Stimulated activated CD8-positive, alpha-beta memory T cell treated with anti-CD3 and anti-CD28 coated beads, Interleukin-15, amount 100 ng/mL, for 48 hours (primary cell): ENCODE data around the gene PLEKHG7.
"Not testable (repeated sequence)": the region's sequence is repeated elsewhere in the genome, so short reads cannot be mapped to it uniquely, and the experiment has no call there.

Experiments used
- DNase-seq, 2 donors: peaks; one replicate each; pipeline ENCODE4 v3.0.0-alpha.2; 2020; ENCODE audit warnings: low read depth in 2 of 2

The PLEKHG7 gene

GRCh38 chr12:92745856-92746550 lies 43.2 kb downstream of the PLEKHG7 start:
- no peak for DNase-seq

DNA sequence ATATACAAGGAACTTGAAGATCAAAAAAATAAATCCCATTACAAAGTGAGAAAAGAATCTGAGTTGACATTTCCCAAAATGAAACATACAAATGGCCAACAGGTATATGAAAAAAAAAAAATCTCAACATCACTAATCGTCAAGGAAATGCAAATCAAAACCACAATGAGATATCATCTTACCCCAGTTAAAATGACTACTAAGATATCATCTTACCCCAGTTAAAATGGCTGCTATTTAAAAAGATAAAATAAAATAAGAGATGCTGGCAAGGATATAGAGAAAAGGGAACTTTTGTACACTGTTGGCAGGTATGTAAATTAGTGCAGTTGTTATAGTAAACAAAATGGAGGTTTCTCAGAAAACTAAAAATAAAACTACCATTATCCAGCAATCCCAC lies 44.4 kb downstream of the PLEKHG7 start:
- no peak for DNase-seq

- not testable (repeated sequence) for DNase-seq
Observed at GRCh38 chr12:92749691-92750090, 46.9 kb downstream of the PLEKHG7 start.

DNA sequence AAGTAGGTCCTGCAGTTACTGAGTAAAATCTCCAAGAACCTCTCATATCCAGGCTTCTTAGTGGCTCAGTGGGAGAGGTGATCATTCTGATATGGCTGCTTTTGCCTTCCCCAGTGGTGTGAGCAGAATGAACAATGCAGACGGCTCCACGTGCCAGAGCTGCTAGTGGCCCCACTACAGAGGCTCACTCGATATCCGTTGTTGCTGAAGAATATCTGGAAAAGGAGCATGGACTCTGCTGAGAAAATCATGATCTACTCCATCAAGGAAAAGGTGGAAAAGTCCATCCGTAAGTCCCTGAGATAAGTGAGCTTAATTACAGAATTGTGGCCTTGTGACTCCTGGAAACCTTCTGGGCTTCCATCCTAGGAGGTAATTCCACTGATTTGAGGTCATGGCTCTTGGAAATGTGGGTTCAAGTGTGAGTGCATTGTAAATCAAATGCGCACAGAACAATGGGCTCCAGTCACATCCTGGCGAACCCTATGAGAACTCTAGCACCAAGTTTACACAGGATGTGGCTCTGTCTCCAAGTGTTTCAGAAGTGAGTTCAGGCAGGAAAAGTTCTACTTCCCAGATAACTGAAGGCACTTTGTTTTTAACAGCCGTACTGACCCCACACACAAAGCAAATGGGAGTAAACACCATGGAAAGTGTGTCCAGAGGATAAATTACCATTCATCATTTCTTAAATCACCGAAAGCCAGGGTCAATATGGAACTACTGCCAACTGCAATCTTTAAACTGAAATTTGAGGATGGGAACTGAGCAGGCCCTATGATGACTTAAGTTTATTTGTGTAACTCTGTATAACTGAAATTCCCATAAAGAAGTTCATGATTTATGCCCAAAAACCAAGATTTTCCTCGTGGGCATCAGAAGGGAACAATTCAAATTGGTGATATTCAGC lies 51.4 kb downstream of the PLEKHG7 start:
- no peak for DNase-seq

- DNase-seq = no peak
Observed at GRCh38 chr12:92756898-92757596, 54.3 kb downstream of the PLEKHG7 start.

- DNase-seq = no peak
Observed at GRCh38 chr12:92757597-92758121, 54.9 kb downstream of the PLEKHG7 start.

GRCh38 chr12:92759634-92760268 lies 57.0 kb downstream of the PLEKHG7 start:
- no peak for DNase-seq

DNA sequence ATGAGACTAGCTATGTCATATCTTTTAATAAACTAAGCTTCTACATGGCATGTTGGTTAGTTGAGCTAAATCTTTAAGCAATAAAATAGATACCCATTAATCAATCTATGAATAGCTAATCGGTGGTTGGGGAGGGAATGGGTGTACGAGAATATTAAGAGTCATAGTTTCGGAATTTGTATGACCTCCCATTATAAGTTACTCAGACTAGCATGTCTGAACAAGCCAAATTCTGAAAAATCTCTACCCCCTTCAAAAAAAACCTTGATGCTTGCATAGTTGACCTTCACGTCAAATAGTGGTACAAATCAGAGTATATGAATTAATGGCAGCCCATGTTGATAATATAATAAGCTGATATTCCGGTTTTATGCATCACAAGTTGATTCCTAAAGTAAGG lies 60.0 kb downstream of the PLEKHG7 start:
- no peak for DNase-seq

GRCh38 chr12:92764831-92765230 lies 62.0 kb downstream of the PLEKHG7 start:
- no peak for DNase-seq

DNA sequence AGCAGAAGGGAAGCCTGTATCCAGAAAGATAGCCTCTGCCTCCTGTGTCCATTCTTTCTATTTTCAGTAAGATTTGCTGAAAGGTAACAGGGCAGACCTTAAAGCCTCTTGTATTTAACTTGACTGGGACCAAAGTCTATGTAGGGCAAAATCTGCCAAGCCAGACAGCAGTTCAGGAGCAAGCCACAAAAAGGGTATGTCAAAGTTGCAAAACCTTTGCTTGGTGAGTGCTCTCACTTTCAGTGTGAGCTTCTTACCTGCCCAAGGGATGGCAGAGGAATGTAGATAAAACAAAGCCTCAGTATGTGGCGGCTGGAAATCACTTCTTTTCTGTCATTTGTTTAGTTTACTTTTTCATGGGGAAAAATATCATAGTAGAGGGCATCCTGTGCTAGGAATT lies 63.1 kb downstream of the PLEKHG7 start:
- no peak for DNase-seq

DNA sequence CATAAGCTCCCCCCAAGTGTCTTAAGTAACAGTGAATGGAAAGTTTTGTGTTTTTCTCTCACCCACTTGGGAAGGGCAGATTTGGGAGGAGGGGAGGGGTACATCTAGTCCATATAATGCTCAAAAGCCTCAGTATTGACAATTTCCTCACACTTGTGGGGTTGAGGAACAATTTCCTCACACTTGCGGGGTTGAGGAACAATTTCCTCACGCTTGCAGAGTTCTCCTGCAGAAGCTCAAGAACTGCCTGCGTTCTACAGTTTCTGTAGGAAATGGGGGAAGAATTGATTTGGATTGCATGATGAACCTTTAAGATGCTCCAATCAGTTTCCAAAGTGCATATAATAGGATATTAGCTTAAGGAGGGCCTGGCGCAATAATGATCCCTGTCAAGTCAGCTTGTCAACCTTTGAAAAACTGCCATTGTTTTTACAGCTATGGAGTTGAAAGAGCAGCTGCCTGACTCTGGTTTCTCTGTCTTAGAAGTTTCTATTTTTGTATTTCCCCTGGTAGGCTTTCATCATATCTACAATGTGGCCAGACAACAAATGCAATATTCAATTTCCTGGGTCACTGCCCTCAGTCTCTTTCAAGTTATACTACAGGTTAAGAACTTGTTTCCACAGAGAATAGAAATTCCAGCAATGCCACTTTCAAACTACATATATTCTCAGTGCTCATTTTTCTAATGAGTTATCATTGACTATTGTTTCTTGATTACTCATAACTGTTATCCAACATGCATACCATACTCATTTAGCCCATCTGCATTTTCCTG lies 66.5 kb downstream of the PLEKHG7 start:
- no peak for DNase-seq

DNA sequence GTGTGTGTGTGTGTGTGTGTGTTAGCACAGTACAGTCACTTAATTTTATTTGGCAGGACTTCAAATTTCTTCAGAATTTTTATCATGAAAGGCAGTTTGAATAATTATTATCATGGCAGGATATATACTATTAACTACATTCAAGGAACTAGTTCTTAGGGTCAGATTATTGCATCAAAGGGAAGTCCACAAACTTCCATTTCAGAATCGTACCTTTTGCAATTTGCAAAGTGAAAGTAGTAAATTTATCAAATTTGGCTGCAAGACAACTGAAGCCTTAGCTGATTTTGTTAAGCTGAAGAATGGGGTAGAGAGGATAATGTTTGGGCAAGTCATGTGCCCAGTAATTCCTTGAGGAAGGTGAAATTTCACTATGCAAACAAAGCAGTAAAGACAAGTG lies 68.2 kb downstream of the PLEKHG7 start:
- DNase-seq = no peak

DNA sequence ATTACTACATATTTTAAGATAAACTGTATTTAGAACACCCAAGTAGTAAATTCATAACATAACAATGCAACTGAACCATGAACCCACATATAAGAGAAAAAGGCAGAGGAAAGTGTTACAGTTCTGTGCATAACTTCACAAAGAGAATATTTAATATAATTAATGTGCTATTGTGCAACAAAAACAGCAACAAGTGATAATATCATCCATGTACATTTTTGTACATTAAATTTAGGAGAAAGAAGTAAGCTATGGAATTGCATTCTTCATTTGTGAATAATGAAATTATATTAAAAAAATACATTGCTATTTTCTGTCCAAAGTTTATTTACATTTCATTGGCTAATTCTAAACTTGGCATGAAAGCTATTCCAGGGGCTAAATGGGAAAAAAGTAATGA lies 72.6 kb downstream of the PLEKHG7 start:
- DNase-seq = no peak

GRCh38 chr12:92778525-92778924 lies 75.7 kb downstream of the PLEKHG7 start:
- no peak for DNase-seq

GRCh38 chr12:92779902-92780301 lies 77.1 kb downstream of the PLEKHG7 start:
- DNase-seq = no peak

GRCh38 chr12:92784356-92784755 lies 81.6 kb downstream of the PLEKHG7 start:
- no peak for DNase-seq

DNA sequence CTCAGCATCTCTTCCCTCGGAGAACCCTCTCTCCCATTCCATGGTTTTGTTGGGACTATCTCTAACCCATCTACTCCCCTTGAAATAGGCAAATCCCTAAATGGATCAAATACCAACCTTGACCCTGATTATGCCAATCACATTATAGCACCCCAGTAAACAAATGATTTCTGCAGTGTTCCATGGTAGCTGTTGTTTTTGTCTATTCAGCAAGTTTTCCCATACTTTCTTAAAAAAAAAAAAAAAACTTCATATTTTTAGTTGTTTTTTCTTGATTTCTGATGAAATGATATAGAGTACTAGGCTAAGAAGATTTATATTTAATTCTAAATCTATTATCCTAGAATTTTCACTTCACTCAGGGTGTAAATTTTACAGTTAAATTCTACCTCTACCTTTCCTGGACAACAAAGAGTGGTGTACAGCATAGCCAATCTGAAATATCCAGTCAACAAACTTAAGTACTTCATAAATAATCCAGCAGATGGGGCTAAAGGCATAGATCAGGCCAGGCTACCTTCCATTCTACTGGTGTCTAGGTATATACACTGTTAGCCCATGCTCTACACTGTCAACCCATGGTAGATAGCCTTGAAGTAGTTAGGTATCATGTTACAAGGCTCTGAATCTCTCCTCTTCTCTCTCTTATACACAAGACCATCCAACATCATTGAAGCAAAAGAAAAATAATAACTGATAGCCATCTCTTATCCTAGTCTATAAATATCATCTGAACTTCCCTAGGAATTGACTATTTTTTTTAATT lies 82.2 kb downstream of the PLEKHG7 start:
- DNase-seq = no peak

GRCh38 chr12:92785563-92785950 lies 82.8 kb downstream of the PLEKHG7 start:
- no peak for DNase-seq

DNA sequence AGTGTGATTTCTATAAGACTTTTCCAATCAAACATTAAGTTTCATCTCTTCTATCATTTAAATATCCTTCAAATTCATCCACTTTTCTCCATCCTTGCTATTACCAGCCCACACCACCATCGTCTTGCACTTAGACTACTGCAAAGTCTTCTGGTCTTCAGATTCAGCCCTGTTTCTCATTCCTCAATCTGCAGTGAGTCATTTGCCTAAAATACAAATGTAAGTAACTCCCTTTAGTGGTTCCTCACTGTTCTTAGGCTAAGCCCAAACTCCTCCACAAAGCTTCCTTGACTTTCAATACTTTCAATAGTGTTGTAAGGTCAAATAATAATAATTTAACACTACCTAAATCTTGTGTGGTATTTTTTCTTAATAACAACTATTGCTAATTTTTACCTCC lies 83.3 kb downstream of the PLEKHG7 start:
- DNase-seq = no peak

GRCh38 chr12:92794356-92794755 lies 91.6 kb downstream of the PLEKHG7 start:
- DNase-seq = not testable (repeated sequence)
